ENCODE data around the gene XPO6. TPM values are rescaled to one million over a fixed set of nuclear protein-coding genes. Genes with fewer than 3 reads are reported as not detected.

The XPO6 gene
- total RNA-seq, 1 donor from 2014 or later: 115 TPM

DNA sequence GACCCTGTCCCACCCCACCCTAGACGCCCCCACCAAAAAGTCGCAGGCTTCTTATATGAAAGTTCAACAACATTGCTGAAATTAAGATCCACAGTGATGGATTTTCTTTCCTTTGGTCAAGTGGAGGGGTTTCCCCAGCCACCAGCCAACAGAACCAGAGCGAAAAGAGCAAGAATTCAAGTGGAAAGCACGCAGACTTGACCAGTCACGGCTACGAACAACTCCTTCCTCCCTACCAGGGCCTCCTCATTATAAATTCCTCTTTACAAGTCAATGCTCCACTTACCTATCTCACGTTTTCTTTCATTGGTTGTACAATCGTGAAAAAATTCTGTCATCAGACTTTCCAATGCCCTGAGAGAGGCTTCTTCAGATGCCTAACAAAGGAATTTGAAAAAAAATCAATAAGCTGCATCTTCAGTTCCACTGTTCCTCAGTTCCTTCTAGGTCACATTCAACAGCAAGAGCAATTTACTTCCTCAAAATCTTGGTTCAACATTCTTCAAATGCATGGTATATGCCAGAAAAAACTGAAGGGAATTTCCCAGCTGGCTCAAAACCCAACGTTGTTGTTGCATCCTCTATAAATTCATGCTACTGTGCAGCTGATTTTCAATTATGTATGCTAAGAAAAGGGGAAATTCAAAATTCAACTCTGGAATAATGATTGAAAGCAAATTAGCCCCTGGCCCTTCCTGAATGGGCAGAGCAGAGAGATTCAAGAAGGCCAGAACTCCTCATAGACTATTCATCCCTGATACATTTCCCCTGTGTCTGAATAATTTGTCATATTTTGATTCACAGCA is 30.9 kb downstream of the XPO6 start:
- Mint-ChIP-seq H3K9me3 (peaks cover 4% of the 10 kb centered on the region), H3K4me3 (no peak overlapping the region), H3K36me3 (peaks cover 20% of the 10 kb centered on the region), H3K27me3 (ENCODE audit: low read depth) (no peaks in the 10 kb centered on the region), H3K4me1 (peaks cover 29% of the 10 kb centered on the region), H3K27ac (peak overlapping the region; percentile 62)
- no peak for DNase-seq (ENCODE audit: low spot score in 2 of 2, unreplicated experiment in 2 of 2)
- TF ChIP-seq, protein P1, sequence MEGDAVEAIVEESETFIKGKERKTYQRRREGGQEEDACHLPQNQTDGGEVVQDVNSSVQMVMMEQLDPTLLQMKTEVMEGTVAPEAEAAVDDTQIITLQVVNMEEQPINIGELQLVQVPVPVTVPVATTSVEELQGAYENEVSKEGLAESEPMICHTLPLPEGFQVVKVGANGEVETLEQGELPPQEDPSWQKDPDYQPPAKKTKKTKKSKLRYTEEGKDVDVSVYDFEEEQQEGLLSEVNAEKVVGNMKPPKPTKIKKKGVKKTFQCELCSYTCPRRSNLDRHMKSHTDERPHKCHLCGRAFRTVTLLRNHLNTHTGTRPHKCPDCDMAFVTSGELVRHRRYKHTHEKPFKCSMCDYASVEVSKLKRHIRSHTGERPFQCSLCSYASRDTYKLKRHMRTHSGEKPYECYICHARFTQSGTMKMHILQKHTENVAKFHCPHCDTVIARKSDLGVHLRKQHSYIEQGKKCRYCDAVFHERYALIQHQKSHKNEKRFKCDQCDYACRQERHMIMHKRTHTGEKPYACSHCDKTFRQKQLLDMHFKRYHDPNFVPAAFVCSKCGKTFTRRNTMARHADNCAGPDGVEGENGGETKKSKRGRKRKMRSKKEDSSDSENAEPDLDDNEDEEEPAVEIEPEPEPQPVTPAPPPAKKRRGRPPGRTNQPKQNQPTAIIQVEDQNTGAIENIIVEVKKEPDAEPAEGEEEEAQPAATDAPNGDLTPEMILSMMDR (IDR thresholded peaks at IDR 0.05; ENCODE audit: unreplicated experiment): no peak

DNA sequence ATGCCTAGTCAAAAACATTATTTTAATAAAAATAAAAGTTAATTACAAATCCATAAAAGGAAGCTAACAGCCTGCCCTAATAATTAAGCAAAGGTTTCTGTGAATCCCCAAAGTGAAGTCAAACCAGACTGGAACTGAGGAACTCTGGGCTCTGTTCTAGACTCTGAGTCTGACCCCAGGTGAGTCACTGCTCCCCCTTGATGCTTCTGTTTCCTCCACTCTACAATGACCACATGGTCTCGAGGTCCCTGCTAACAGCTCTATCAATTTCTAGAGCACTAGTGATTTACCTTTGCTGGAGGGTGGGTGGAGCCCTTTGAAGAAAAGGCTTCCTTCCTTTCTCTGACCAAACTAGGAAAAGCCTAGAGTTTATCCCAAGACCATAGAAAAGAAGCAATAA is 32.4 kb downstream of the XPO6 start:
- no peak overlapping the region for H3K4me3 Mint-ChIP-seq
- TF ChIP-seq, protein P1 (IDR thresholded peaks at IDR 0.05; ENCODE audit: unreplicated experiment): no peak
- peaks cover 30% of the 10 kb centered on the region for H3K36me3 Mint-ChIP-seq
- H3K27me3 Mint-ChIP-seq (ENCODE audit: low read depth): no peaks in the 10 kb centered on the region
- H3K4me1 Mint-ChIP-seq: peaks cover 28% of the 10 kb centered on the region
- H3K27ac Mint-ChIP-seq: no peak overlapping the region
- H3K9me3 Mint-ChIP-seq: peaks cover 3% of the 10 kb centered on the region
- DNase-seq (ENCODE audit: low spot score in 2 of 2, unreplicated experiment in 2 of 2): no peak

DNA sequence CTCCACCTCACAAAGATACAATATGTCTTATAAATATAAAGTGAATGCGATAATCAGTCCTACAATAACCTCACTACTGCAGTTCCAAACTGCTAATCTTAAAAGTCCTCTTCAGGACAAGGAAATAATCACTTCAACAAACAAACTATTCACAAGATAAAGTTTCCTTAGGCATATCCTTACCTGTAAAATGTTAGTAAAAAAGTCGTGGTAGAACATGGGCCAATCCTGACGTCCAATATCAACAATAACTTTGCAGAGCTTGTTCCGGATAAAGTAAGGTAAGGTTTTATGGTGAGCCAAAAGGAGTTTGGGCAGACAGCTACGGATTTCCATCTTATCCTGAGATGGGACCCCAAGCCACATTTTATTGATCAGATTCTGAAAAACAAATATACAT is 36.0 kb downstream of the XPO6 start:
- Mint-ChIP-seq H3K36me3 (peaks cover 39% of the 10 kb centered on the region), H3K4me1 (peaks cover 2% of the 10 kb centered on the region), H3K4me3 (no peak overlapping the region), H3K9me3 (no peaks in the 10 kb centered on the region), H3K27me3 (ENCODE audit: low read depth) (no peaks in the 10 kb centered on the region), H3K27ac (no peak overlapping the region)
- TF ChIP-seq, protein P1 (IDR thresholded peaks at IDR 0.05; ENCODE audit: unreplicated experiment): no peak
- DNase-seq (ENCODE audit: low spot score in 2 of 2, unreplicated experiment in 2 of 2): no peak

DNA sequence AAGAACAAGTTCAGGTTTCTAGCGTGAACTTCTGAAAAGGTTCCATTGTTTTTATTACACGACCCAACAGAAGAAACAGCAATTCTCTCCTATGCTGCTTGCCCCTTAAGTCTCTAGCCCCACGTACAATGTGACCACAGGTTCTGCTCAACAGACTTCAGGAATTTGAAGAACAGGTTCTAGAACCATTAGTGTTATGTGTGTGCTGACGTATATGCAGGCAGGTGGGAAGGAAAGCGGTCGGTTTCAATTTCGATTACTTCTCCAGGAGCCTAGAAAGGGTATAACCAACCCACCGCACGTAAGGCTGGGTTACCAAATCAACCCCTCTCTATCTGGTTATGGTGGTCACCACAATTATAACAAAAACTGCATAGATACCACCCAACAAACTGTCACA is 39.4 kb downstream of the XPO6 start:
- H3K36me3 Mint-ChIP-seq: peaks cover 43% of the 10 kb centered on the region

DNA sequence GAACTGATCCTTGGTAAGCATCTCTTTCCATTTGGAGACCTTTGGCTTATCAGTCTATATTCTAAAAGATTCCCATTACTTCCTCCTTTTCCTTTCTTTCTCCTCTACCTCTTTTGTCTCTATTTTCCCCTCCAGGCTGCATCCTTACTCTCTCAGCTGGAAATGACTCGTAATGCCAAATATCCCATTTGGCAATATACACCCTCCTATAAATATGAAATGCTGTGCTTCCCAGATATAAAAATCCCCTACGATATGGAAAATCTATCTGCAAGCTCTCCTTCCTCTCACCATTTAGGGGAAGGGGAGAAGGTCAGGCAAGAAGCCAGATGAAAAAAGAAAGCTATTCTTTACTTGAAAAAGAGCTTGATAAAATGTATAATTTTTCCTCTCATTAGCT is 39.9 kb downstream of the XPO6 start:
- Mint-ChIP-seq H3K4me1 (no peaks in the 10 kb centered on the region), H3K27ac (no peak overlapping the region), H3K27me3 (ENCODE audit: low read depth) (no peaks in the 10 kb centered on the region), H3K9me3 (no peaks in the 10 kb centered on the region), H3K36me3 (peaks cover 46% of the 10 kb centered on the region), H3K4me3 (no peak overlapping the region)
- TF ChIP-seq, protein P1 (IDR thresholded peaks at IDR 0.05; ENCODE audit: unreplicated experiment): no peak
- DNase-seq (ENCODE audit: low spot score in 2 of 2, unreplicated experiment in 2 of 2): no peak

More for the DNA sequence above, 39.4 kb downstream of the XPO6 start:
- no peaks in the 10 kb centered on the region for H3K9me3 Mint-ChIP-seq
- no peak overlapping the region for H3K27ac Mint-ChIP-seq
- H3K4me1 Mint-ChIP-seq: no peaks in the 10 kb centered on the region
- no peak for DNase-seq (ENCODE audit: low spot score in 2 of 2, unreplicated experiment in 2 of 2)
- H3K27me3 Mint-ChIP-seq (ENCODE audit: low read depth): no peaks in the 10 kb centered on the region
- H3K4me3 Mint-ChIP-seq: no peak overlapping the region
- TF ChIP-seq, protein P1 (IDR thresholded peaks at IDR 0.05; ENCODE audit: unreplicated experiment): no peak

All from mesothelial cell of epicardium (in vitro differentiated cells).